HG03565 (cell line): ENCODE measurements around the gene UVRAG.

Source experiments
- ATAC-seq: cut with Tn5 transposase; IDR thresholded peaks from one replicate; pipeline ENCODE4 v1.9.1; 2021; ENCODE audit warnings: mild to moderate bottlenecking, moderate library complexity; ENCODE audit not compliant: unreplicated experiment

Gene UVRAG

GRCh38 chr11:75996523-75997442, 181.8 kb downstream of the UVRAG start:
- no peak for ATAC-seq

DNA sequence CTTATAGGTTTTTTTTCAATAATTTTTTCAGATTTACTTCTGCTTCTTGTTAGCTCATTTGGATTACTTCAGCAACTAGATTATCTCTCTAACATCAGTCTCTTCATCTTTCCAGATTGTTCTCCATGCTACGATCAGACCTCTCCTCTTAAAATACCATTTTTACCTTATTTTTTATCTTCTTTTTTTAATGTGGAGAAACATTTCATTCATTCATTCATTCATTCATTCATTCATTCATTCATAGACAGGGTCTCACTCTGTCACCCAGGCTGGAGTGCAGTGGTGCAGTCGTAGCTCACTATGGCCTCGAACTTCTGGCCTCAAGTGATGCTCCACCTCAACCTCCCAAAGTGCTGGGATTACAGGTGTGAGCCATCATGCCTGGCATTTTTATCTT, 189.4 kb downstream of the UVRAG start:
- no peak for ATAC-seq

- no peak for ATAC-seq
Measured at GRCh38 chr11:76005756-76006155, 190.7 kb downstream of the UVRAG start.

DNA sequence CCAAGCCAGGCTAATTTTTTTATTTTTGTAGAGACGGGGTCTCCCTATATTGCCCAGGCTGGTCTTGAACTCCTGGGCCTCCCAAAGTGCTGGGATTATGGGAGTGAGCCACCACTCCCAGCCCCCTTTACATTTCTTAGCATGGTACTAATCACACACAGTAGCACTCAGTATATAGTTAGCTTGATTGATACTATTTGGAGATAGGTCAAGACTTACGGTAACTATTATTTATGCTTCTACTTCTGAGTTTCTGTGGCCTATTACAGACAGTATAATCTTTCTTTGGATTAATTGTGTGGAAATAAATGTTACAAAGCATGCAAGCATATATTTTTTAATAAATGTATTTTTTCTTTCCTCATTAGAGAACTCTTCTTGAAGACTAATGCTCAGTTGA, 192.2 kb downstream of the UVRAG start:
- no peak for ATAC-seq

DNA sequence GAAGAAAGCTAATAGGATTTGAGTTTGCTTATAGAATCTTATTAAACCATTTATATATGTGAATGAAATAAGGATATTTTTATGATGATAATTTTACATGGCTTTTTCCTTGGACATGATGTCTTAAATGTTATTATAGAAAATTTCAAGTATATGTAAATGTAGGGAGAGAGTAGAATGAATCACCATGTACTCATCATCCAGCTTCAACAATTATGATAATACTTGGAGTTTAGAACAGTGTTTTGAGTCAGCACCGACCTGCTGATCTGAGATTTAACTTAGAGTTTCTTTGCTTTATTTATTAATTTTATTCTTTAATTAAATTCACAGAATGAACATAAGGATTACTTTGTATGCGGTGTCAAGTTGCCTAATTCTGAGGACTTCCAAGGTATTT, 193.5 kb downstream of the UVRAG start:
- no peak for ATAC-seq

GRCh38 chr11:76010051-76010450, 195.0 kb downstream of the UVRAG start:
- ATAC-seq = no peak

GRCh38 chr11:76013526-76013925, 198.5 kb downstream of the UVRAG start:
- ATAC-seq = no peak

- ATAC-seq = no peak
Measured at GRCh38 chr11:76023236-76024068, 208.4 kb downstream of the UVRAG start.

- no peak for ATAC-seq
Measured at GRCh38 chr11:76025068-76025467, 210.1 kb downstream of the UVRAG start.

DNA sequence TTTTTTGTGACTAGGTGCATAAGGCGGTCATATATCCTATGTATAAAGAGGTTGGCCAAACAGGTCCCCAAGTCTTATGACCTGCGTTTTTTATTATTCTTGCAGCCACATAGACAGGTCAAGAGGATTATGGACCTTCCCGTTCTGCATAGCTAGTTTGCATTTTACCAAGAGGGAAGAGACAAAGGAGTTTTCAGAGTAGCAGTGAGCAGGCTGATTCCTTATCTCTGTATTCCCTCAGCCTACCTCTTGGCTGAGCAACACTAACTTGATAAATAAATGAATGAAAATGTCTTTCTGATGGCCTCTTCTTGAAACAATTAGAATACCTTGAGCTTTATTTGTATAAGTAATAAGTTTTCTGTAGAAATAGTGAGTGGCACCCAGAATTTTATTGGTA, 210.8 kb downstream of the UVRAG start:
- ATAC-seq = no peak

- no peak for ATAC-seq
Measured at GRCh38 chr11:76026281-76026680, 211.3 kb downstream of the UVRAG start.

GRCh38 chr11:76026862-76027261, 211.9 kb downstream of the UVRAG start:
- ATAC-seq = no peak

DNA sequence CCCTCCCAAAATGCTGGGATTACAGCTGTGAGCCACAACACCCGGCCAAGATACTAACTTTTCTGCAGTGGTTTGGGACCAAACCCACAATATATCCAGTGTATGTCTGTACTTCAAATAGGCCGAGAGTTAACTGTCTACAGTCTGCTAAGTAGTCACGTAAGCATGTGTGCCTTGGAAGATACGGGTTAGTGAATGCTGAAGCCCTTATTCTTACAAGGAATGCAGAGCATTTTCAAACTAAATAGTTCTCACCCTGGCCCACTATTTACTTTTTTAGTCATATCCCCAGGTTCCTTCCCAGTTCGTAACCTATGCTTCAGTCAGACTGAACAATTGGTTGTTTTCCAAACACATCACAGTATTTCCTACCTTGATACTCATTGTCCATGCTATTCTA, 215.3 kb downstream of the UVRAG start:
- no peak for ATAC-seq

- no peak for ATAC-seq
Measured at GRCh38 chr11:76030968-76031590, 216.1 kb downstream of the UVRAG start.

DNA sequence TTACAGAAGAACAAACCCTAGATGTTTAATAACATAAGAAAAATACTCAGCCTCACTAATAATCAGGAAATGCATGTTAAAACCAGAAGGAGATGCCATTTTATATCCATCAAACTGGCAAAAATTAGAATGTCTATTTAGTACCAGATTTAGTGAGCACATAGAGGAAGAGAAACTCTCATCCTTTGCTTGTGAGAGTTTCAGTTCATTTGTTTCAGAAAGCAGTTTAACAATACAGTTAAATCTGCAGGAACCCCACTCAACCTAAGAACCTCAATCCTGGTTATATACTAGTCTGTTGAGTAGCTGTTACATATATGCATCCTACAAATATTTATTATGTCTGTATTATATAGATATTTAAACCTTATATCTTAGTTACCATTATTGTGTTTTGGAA, 218.7 kb downstream of the UVRAG start:
- no peak for ATAC-seq

DNA sequence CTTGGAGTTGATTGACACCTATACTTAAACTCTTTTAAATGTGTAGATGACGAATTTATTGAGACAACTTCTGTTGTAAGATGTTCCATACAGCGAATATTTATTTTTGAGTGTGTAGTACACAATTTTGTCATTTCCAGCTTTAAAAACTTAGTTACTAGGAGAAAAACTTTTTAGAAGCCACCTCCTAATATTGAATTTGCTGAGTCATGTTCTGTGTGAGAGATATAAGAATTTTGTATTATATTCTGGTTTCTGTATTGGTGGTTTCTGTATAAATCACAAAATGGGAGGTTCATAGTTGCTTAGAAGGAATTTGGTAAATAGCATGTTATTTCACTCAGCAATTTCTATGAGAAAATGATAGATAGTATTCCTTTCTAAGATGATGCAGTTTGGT, 220.0 kb downstream of the UVRAG start:
- no peak for ATAC-seq

- ATAC-seq = no peak
Measured at GRCh38 chr11:76038608-76039007, 223.6 kb downstream of the UVRAG start.

GRCh38 chr11:76041208-76041607, 226.2 kb downstream of the UVRAG start:
- no peak for ATAC-seq

- ATAC-seq = no peak
Measured at GRCh38 chr11:76044750-76045320, 229.8 kb downstream of the UVRAG start.

DNA sequence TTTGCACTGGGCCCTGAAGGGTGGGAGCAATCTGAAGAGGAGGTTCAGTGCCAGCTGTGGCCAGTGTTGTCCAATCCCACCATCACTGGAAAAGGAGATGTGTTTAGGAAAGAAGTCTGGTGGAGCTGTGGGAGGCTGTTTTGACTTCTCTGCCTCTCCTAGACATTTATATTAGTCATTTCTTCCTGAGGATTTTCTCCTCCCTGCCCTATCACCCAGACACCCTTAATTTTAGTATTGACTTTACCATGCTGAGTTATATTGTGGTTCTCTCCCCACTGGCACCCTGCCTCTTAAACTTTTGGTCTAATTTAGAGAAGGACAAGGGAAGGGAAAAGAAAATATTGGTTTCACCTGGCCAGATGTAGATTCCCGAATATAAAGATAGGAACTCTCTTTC, 232.2 kb downstream of the UVRAG start:
- no peak for ATAC-seq

- no peak for ATAC-seq
Measured at GRCh38 chr11:76047766-76048165, 232.8 kb downstream of the UVRAG start.
